ENCODE measurements around the gene NKX6-2.
"Not testable (repeated sequence)": the region's sequence is repeated elsewhere in the genome, so short reads cannot be mapped to it uniquely, and the experiment has no call there.

The NKX6-2 gene

GRCh38 chr10:132812520-132812919 is 26.6 kb upstream of the NKX6-2 start:
- no peak for DNase-seq

- no peak for DNase-seq
Observed at GRCh38 chr10:132811891-132812481, 26.0 kb upstream of the NKX6-2 start.

DNA sequence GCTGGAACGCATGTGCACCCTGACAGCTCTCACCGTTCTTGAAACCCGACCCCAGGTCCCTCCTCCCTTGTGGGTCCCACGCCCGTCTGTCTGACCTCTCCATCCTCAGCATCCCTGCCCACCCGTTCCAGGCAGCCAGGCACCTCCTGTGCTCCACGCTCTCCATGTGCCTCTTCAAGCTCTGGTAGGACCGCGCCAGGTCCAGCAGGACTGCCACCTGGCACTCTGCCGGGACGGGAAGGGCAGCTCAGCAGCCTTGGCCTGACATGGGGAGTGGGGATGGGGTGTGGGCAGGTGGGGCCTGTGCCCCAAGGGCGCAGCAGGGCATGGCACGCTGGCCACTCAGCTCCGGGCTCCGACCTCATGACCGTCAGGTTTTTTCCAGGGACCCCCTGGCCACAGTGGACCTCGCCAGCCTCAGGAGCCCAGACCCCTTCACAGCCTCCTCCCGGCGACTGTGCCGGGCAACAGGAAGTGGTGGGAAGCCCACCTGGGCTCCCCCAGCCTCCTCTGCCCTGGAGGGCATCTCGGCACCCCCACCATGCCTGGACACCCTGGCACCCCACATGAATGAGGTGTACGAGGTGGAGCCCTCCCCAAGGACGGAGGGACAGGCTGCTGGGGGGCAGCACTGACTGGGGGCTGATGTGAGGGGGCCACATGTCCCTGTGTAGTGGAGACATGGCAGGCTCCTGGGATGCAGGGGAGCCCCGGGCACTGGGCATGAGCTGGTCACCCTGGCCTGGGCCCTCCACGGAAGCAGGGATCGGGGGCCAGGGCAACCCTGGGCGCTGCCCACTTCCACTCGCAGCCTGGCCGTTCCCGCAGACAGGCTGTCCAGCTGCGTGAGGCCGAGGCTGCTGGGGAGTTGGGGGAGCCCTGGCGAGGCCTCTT is 25.1 kb upstream of the NKX6-2 start:
- DNase-seq, result no peak

GRCh38 chr10:132810141-132810806 is 24.3 kb upstream of the NKX6-2 start:
- DNase-seq, result no peak

- DNase-seq, result no peak
Observed at GRCh38 chr10:132809232-132810140, 23.5 kb upstream of the NKX6-2 start.

DNA sequence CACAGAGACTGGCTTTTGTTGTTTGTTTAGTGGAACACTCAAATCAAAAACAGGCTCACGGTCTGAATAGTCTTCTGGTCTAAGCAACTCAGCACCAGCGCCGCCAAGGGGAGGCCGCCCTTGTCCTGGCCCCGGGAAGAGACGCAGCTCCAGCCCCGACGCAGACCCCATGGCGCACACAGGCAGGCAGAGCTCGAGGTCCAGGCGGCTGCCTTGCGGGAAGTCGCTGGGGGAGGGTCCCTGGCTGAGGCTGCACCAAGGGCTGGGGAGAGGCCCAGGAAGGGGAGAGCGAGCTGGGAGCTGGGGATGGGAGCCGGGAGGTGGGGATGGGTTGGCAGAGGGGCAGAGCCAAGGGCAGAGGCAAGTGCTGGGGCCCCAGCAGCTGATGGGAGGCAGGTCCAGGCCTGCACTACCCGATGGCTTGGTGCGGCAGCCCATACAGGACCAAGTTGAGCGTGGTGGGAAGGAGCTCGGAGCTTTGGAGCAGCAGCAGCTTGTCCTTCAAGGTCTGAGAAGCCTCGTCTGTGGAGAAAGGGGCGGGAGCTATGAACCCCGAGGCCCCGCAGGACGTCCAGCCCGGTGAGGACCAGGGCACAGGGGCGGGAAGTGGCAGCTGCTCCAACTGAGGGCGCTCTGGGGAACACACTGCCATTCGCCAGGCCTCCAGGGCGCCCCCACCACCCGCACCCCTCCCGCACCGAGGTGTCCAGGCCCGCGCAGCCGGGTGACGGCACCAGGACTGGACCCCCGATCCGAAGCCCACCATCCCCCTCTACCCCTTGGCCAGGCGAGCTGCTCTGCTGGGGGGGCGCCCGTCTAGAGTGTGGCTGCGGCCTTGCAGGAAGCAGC is 22.7 kb upstream of the NKX6-2 start:
- no peak for DNase-seq

- DNase-seq, result no peak
Observed at GRCh38 chr10:132807621-132808049, 21.7 kb upstream of the NKX6-2 start.

GRCh38 chr10:132806561-132807003 is 20.6 kb upstream of the NKX6-2 start:
- DNase-seq, result no peak

DNA sequence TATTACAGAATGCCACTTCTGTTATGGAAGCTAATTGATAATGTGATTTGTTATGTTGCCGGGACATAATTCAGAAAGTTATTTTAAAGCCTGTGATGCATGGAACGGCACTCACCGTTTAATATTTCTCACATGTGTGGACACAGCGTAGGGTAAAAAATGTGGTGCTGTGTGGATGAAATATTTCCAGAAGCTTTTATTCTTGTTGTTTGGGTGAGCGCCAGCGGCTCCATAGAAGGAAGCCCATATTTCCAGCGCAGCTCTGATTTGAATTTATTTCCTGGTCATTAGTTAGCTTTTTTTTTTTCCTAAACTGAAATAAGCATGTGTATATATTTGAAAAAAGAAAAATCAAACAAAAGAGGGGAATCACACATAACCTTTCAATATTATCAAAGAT is 20.2 kb upstream of the NKX6-2 start:
- DNase-seq, result no peak

- DNase-seq, result no peak
Observed at GRCh38 chr10:132805599-132805998, 19.7 kb upstream of the NKX6-2 start.

- DNase-seq, result no peak
Observed at GRCh38 chr10:132804785-132805426, 19.0 kb upstream of the NKX6-2 start.

- no peak for DNase-seq
Observed at GRCh38 chr10:132804287-132804686, 18.3 kb upstream of the NKX6-2 start.

- no peak for DNase-seq
Observed at GRCh38 chr10:132803416-132804210, 17.7 kb upstream of the NKX6-2 start.

DNA sequence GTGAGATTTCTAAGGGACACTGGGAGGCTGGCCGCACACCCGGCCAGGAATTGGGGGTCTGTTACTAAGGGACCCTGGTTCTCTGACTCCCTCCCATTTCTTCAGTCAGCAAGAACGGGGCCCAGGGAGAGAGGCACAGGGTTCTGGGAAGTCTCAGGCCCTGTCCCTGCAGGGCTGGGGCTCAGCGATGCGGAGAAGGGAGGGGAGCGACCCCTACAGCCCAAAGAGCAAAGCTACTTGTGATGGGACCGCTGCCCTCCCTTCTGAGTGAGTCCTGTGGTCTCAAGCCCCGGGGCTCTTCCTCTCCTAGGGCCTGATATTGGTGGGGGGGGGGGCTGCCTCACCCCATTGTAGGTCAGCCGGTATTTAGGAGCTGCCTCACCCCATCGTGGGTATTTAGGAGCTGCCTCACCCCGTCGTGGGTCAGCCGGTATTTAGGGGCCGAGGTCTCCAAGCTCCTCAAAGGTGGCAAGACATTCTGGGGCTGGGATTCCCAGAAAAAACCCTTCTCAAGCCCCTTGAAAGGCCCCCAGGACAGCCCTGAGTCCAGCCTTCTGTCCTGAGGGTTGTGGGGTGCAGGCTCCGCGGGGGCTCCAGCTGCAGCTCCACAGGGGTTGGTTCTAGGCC is 16.9 kb upstream of the NKX6-2 start:
- DNase-seq, result no peak

DNA sequence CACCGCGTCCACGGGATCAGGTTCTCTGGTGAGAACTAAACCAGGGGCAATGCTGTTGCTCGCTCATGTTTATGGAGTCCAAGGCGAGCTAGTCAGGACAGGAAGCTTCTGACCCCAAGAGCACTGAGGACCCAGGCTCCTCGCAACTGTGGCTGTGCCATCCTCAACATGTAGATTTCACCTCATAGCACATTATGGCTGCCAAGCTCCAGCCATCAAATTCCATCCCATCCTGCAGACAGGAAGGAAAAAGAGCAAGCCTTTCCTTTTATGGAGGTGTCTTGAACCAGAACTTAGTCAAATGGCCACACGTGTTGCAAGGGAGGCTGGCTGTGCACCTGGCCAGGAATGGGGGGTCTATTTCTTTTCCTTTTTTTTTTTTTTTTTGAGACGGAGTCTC is 16.1 kb upstream of the NKX6-2 start:
- no peak for DNase-seq

DNA sequence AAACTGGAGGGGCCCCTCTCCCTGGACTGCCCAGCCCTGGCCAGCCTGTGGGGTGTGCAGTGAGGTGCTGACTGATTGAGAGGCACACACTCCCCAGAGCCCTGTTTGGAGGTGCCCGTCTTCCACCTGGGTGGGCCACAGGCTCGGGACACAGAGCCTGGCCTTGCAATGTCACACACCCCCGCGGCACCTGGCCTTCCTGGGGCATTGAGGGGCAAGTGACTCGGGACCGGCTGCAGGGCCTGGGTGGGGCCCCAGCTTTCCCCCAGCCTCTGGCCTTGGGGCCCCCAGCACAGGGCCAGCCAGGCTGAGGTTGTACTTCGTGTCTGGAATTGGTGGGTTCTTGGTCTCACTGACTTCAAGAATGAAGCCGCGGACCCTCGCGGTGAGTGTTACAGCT is 13.9 kb upstream of the NKX6-2 start:
- DNase-seq, result no peak

DNA sequence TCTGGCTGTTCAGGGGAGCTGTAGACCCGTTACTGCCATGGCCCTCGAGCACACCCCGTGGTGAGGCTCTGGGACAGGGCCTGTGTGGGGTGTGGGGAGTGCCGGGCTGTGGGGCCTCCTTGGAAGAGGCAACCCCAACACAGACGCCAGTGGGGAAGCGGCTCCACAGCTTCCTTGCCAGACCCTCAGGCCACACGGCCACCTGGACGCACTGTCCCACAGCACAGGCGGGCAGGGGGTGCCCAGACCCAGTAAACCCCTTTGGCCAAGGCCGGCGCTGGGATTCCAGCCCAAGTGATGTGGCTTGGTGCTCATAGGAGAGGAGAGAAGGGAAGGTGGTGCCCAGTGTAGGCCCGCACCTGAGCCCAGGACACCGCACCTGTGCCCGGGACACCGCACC is 12.9 kb upstream of the NKX6-2 start:
- no peak for DNase-seq

DNA sequence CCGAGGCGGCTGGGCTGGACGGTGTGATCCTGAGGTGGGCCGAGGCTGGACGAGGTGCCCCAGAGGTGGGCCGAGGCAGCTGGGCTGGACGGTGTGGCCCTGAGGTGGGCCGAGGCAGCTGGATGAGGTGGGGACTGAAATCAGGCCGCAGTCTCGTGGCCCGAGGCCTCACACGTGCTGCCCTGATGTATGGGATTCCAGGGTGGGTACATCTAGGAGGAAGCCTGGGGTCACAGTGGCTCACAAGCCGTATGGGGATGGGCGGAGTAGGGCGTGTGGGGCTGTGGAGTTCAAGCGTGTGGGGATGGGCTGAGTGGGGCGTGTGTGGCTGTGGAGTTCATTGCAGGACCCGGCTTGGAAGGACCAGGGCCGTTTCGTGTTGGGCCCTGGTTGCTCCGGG is 12.5 kb upstream of the NKX6-2 start:
- DNase-seq, result no peak

DNA sequence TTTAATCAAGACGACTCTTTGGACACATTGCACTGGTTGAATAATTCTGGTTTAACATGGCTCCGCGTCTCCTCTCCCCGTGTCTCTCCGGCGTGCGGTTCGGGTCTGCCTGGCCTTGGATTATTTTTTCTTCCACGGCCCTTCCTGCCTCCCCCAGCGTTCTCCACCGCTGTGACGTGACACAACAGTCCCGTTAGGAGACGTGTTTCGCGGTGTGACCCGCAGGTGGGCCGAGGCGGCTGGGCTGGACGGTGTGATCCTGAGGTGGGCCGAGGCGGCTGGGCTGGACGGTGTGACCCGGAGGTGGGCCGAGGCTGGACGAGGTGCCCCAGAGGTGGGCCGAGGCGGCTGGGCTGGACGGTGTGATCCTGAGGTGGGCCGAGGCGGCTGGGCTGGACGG is 12.0 kb upstream of the NKX6-2 start:
- not testable (repeated sequence) for DNase-seq

- DNase-seq, result no peak
Observed at GRCh38 chr10:132796846-132797245, 10.9 kb upstream of the NKX6-2 start.

Measured in NCI-H1694 treated with DMSO at 0.1 percent for 48 hours (cell line).